SKM-1 treated with dmso at 0.1 percent for 144 hours (cell line): ENCODE results near the gene BPTF.
"Not testable (repeated sequence)": the region's sequence is repeated elsewhere in the genome, so short reads cannot be mapped to it uniquely, and the experiment has no call there.

Source experiments
- DNase-seq: peaks from one replicate; lab custom pipeline; 2025; ENCODE audit not compliant: unreplicated experiment; lab: John Stamatoyannopoulos, UW

The BPTF gene

DNA sequence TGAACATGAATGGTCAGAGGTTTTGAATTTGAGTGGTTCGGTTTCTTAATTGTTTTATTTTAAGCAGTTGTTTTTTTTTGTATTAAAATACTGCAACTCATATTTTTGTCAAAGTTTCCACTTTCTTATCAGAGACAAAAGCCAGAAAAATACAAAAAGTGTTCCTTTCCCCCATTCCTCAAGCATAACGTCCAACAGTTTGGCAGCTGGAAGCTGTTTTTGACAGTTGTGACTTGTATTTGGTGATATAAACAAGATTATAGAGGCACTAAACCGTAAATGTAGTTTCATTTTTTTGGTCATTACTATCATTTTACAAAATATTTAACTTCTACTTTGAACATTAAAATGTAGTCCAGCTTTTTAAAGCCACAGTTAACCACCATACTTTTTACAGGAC, 135.0 kb downstream of the BPTF start:
- not testable (repeated sequence) for DNase-seq

DNA sequence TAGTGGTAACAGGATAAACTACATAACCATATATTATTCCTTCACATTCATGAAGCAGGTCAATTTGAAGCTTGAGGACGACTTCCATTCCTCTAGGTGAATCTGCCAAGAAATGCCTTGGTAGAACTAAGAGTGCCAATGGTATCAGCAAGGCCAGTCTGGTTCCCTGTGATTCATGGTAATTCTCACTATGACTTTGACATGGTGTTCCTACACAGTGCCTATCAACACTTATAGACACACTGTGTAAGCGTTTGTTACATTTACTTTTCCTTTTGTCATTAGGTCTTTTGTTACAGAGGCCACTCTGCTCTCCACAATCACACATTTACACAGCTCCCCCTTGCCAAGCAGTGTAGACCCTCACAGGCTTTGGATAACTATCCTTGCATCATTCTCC, 136.9 kb downstream of the BPTF start:
- DNase-seq: not testable (repeated sequence)

GRCh38 chr17:67963145-67963572, 137.9 kb downstream of the BPTF start:
- DNase-seq: peak; percentile 58

DNA sequence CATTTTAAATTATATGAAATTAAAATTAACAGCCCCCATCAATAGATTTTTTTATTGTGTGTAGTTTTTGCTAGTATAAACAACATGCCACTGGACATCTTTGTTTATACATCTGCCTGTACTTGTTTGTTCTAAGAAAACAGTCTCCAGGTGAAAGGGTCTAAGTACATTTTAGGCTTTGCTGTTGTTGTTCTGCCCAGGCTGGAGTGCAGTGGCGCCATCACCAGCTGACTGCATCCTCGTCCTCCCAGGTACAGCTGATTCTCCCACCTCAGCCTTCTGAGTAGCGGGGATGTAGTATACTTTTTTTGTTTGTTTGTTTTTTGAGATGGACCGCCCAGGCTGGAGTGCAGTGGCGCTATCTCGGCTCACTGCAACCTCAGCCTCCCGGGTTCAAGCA, 145.5 kb downstream of the BPTF start:
- DNase-seq: no peak

DNA sequence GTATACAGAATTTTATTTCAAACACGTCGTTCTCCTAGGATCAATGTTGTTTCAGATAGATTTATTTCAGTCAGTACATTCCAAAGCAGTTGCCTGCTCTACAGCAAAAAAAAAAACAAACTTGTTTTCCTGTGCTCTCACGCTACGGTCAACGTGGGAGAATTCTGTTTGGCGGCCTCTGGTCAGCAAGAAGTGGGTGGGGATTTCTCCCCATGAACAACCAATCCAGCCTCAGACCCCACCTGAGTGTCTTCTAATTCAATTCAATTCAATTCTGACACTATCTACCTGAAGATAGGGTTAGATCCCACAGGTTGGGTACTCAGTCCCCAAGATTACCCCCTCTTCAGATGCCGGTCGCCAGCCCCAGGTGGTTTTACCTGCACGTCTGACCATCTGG, 148.9 kb downstream of the BPTF start:
- DNase-seq: no peak

GRCh38 chr17:67974598-67975066, 149.3 kb downstream of the BPTF start:
- no peak for DNase-seq

DNA sequence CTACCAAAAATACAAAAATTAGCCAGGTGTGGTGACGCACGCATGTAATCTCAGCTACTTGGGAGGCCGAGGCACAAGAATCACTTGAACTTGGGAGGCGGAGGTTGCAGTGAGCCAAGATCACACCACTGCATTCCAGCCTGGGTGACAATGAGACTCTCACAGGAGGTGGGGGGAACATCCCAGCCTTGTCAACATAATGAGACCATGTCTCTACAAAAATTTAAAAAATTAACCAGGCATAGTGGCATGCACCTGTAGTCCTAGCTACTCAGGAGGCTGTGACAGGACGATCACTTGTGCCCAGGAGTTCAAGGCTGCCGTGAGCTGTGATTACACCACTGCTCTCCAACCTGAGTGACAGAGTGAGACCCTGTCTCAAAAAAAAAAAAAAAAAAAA, 151.0 kb downstream of the BPTF start:
- DNase-seq: not testable (repeated sequence)

DNA sequence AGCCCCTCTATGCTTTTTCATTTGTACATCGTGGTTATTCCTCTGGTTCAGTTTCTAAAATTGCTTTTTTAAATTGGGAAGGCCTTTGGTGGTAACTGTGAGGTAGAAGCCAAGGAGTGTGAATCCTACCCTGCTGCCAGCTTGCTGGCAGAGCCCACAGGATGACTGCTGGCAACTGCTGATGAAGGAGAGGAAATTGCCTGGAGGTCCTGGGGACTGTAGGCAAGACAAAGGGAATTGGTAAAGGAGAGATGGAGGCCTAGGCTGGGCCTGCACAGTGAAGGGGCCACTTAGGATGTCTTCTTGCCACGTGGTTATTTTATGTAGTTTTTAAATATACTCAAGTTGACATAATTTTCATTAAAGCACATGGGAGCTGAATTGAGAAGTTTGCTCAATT, 155.2 kb downstream of the BPTF start:
- no peak for DNase-seq

DNA sequence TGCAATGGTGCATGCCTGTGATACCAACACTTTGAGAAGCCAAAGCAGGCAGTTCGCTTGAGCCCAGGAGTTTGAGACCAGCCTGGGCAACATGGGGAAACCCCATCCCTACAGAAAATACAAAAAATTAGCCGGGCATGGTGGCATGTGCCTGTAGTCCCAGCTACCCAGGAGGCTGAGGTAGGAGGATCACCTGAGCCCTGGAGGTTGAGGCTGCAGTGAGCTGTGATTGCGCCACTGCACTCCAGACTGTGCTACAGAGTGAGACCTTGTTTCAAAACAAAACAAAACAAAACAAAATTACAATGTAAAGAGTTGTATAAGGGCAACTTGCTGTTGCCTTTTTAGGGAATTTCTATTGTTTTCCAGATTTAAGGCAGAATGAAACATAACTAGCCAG, 155.6 kb downstream of the BPTF start:
- not testable (repeated sequence) for DNase-seq

- DNase-seq: no peak
Measured at GRCh38 chr17:67982034-67982640, 156.8 kb downstream of the BPTF start.

DNA sequence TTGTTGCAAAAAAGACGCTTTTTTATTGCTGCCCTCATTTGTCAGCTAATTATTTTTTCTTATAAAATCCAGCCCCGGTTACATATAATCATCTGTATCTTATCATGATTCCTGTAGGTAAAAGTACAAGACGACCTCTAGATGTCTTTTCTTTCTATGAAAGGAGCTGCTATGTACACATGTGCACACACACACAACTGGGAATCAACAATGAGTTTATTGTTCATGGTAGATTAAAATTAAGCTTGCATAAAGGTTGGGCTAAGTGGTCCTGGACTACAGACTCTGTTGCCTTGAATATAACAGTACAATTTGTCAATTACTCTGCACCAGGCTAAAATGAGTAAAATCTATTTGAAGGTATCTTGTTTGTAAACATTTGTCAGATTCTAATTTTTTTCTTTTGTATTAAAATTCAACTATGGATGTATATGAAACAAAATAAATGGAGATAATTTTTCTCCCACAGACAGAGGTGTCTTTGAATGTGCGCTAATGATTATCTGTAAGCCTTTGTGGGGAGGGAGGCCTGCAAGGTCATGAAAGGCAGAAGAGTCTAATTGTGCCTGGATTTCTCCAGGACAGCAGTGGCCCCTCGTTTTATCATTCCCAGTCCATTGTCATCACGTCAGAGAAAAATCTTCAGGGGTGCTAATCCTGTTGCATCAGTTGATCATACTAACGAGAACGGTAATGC, 157.5 kb downstream of the BPTF start:
- no peak for DNase-seq

- DNase-seq: no peak
Measured at GRCh38 chr17:67983383-67983688, 158.0 kb downstream of the BPTF start.

- no peak for DNase-seq
Measured at GRCh38 chr17:67990909-67991308, 165.6 kb downstream of the BPTF start.

DNA sequence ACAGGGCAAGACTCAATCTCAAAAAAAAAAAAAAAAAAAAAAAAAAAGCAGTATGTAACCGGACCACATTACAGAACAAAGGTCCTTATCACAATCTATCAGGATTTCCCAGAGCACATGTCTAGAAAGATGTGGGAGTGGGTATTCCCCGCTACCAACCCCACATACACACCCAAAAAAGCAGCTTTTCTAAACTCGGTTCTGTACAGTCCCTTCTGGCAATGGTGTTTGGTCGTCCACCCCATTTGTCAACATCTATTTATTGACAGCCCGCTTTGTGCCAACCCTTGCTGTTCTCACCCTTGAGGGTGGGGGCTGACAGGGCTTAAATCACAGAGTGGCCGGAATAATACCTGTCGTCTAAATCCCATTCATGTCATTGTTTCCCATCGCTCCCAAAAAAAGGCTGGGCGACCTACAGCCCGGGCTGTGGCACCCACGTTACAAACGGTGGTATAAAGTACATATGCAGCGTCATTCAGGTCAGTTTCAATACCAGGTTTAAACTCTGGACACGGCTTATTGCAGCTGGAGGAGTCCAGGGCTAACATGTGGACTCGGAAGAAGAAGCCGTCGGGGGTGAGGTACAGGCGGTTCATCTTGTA, 167.3 kb downstream of the BPTF start:
- no peak for DNase-seq

DNA sequence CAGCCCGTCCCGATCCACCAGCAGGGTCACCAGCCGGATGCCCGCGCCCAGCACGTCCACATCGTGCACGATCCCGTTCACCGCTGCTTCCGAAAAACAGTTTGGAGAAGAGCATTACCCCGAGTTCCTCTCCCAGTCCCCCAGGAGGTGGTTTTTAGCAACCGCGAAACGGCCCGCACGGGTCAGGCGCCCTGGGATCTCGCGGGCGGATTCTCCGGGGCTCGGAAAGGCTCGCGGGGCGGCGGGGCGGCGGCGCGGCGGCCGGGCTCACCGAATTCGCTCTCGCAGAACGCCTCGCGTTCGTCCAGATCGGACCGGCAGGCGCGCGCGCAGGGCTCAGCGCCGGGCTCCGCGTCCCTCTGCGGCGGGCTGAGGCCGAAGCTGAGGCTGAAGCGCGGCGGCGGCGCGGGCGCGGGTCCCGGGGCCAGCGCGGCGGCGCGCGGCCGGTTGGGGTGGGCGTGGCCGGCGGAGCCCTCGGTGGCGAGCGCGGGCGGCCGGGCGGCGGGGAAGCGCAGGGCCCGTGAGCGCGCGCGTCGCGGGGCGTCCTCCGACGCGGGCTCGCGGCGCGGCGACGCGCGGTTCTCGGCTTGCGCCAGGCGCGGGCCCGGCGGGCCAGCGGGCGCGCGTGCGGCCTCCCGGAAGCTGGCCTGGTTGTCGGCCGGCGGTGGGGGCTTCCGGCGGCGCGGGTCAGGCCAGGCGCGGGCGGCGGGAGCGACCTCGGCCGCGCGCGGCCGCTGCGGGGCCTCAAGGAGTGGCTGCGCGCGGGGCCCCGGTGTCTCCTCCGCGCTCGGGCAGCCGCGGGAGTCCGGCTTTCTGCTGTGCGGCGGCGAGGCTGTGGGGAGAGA, 168.1 kb downstream of the BPTF start:
- DNase-seq: peak; percentile 79

DNA sequence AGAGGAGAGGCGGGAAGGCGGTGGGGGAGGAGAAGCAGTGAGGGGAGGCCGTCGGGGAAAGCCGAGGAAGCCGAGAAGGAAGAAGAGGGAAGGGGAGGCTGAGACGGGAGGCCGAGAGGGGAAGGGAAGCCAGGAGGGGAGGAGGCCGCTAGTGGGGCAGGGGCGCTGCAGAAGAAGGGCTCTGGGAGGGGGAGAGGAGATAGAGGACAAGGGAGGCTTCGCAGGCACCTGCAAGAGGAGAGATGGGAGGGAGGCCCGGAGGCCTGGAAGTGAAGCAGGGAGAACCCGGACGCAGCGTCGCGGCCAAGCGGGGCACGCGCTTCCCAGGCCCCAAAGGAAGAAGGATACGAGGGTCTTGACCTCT, 168.7 kb downstream of the BPTF start:
- DNase-seq: peak; percentile 73

DNA sequence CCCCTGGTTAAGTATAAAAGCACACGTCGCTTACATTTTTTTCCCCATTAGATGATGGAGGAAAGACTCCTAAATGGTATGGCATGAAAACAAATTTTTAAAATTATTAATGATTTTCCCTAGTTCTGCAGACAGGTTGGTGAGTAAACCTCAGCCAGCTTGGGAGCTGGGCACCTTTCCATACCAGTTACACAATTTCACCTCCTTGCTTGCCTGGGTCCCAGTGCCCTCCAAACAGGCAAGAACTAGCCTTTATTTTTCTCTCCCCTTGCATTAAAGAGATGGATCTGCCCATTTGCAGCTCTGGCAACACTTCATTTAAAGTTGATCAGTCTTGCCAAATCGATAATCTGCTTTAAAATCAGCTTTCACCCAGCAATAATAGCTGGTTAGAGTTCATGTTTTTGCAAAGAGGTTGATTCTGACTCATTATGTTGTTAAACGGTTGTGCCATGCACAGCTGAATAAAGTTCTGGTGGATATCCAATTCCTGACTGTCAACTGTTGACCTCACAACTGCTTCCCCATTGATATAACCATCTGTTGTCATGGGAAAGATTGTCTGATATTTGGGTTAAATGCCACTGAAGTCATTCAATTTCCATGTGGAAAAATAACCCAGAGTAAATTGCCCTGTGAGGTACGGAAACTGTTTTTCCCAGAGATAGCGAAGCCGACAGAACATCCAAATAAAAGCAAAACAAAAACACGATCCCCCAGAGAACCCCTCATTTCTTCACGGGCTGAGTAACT, 169.7 kb downstream of the BPTF start:
- DNase-seq: no peak

DNA sequence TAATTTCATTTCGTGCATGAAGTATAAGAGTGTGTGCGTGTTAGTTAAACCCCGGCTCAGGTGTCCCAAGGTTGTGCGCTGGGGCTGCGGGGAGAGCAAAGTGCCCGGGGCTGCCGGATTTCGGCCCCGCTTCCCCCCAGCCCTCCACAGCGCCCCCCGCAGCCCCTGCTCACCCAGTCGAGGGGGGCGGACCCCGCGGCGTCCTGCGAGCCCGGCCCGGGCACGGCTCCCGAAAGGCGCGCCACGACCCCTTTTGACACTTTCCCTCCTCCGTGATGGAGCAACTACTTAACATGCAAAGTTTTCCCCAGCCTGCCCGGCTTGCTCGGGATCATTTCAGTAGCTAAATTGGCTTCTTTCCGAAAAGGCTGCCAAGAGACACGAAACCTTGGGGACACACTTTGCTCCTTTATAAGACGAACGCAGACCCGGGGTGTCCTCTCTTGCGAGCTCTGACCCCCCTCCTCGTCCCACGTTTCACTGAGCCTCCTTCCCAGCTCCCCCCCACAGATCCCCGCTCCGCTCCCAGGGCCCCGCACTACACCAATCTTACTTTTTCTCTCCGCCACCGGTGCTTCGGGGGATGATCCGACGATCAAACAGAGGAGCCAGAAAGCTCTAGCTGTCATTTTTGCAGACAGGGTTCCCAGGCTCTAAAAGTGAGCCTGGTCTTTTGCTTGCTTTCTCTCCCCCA, 170.4 kb downstream of the BPTF start:
- DNase-seq: no peak

- not testable (repeated sequence) for DNase-seq
Measured at GRCh38 chr17:67996301-67997171, 171.2 kb downstream of the BPTF start, which contains the start of gene C17orf58. C17orf58 (minus strand) TSS chr17:67996469; CDS start chr17:67996198, 271 bp downstream.
